H1 (cell line): Measurements from ENCODE around the gene ARHGEF10L. TPM values are rescaled to one million over a fixed set of nuclear protein-coding genes. Genes with fewer than 3 reads are reported as not detected.
A peak's percentile ranks its signal among the peaks of the same experiment; 100 is the strongest.

Experiments used
- CTCF ChIA-PET: fragments of 300-600 bp; sonication (Branson Sonifier 250); formaldehyde crosslinking; loops from one replicate; lab custom pipeline; 2021; ENCODE audit not compliant: partially characterized antibody; lab: Charles Lee
- POLR2A ChIA-PET: fragments of 300-600 bp; sonication (Branson Sonifier 250); formaldehyde crosslinking; loops from one replicate; lab custom pipeline; 2021; ENCODE audit warnings: inconsistent platforms; ENCODE audit not compliant: partially characterized antibody; lab: Charles Lee
- DNase-seq, 2 experiments: peaks; one replicate each; pipeline versions ENCODE4 v3.0.0 to v3.0.0-alpha.2; 2010 to 2022; ENCODE audit warnings: low spot score in 2 of 2, low read depth in 1 of 2, mixed read lengths in 1 of 2
- FAIRE-seq: peaks from 2 replicates; lab custom pipeline; 2011; peaks lifted over from hg19 to GRCh38; lab: Jason Lieb, UNC
- H2AFZ ChIP-seq: 2 replicates; pipeline ENCODE4 v1.8.1; 2012; ENCODE audit warnings: low read length, inconsistent platforms
- H2AK5ac ChIP-seq: 2 replicates; pipeline ENCODE4 v1.6.1; 2013; ENCODE audit warnings: low read depth, low read length
- H2BK120ac ChIP-seq: replicated peaks from 2 replicates; pipeline ENCODE3; 2013; ENCODE audit warnings: low read depth, low read length, inconsistent platforms
- H2BK12ac ChIP-seq: 2 replicates; pipeline ENCODE4 v1.6.1; 2013; ENCODE audit warnings: low read depth, low read length
- H2BK15ac ChIP-seq: 2 replicates; pipeline ENCODE4 v1.6.1; 2013; ENCODE audit warnings: low read length
- H2BK20ac ChIP-seq: 2 replicates; pipeline ENCODE4 v1.6.1; 2013; ENCODE audit warnings: low read length
- H2BK5ac ChIP-seq: 2 replicates; pipeline ENCODE4 v1.6.1; 2013; ENCODE audit warnings: low read depth, low read length
- H3K14ac ChIP-seq: 2 replicates; pipeline ENCODE4 v1.6.1; 2013; ENCODE audit warnings: inconsistent platforms; ENCODE audit not compliant: insufficient read length
- H3K18ac ChIP-seq: 2 replicates; pipeline ENCODE4 v1.6.1; 2013; ENCODE audit warnings: low read length; ENCODE audit errors: extremely low read depth
- H3K23ac ChIP-seq: 2 replicates; pipeline ENCODE4 v1.6.1; 2013; ENCODE audit warnings: inconsistent platforms; ENCODE audit not compliant: insufficient read length
- H3K23me2 ChIP-seq: 2 replicates; pipeline ENCODE4 v1.6.1; 2013; ENCODE audit warnings: low read depth, low read length
- H3K27ac ChIP-seq: 2 replicates; pipeline ENCODE4 v1.6.1; 2011; ENCODE audit warnings: low read depth, low read length, inconsistent platforms
- H3K27me3 ChIP-seq, 4 experiments: replicated peaks in 1 of 4; 1 replicate in 1 of 4; 2 replicates in 3 of 4; pipeline versions ENCODE4 v1.6.1 to v1.8.1; 2011 to 2013; ENCODE audit warnings: low read length in 3 of 4, mild to moderate bottlenecking in 3 of 4, inconsistent platforms in 2 of 4, mixed read lengths in 2 of 4, moderate library complexity in 1 of 4; ENCODE audit not compliant: control insufficient read depth in 3 of 4, insufficient read depth in 3 of 4; ENCODE audit errors: extremely low read depth in 1 of 4
- H3K36me3 ChIP-seq, 4 experiments: 2 replicates each; pipeline versions ENCODE4 v1.6.1 to v1.8.1; 2011 to 2013; ENCODE audit warnings: mild to moderate bottlenecking in 4 of 4, low read length in 3 of 4, moderate library complexity in 2 of 4, control low read depth in 1 of 4, inconsistent platforms in 1 of 4; ENCODE audit not compliant: insufficient read depth in 4 of 4, control insufficient read depth in 2 of 4
- H3K4ac ChIP-seq: replicated peaks from 2 replicates; pipeline ENCODE3; 2013; ENCODE audit warnings: low read length, low read depth, mixed read lengths, inconsistent platforms; ENCODE audit not compliant: insufficient read length
- H3K4me1 ChIP-seq, 4 experiments: replicated peaks in 1 of 4; 1 replicate in 1 of 4; 2 replicates in 3 of 4; pipeline versions ENCODE4 v1.6.1 to v1.8.1; 2011 to 2013; ENCODE audit warnings: low read length in 3 of 4, inconsistent platforms in 2 of 4, mixed read lengths in 1 of 4; ENCODE audit not compliant: insufficient read depth in 4 of 4, control insufficient read depth in 3 of 4
- H3K4me2 ChIP-seq, 2 experiments: 2 replicates each; pipeline versions ENCODE4 v1.6.1 to v1.8.1; 2011 to 2013; ENCODE audit warnings: low read depth in 2 of 2, low read length in 2 of 2, control low read depth in 1 of 2, inconsistent platforms in 1 of 2, mild to moderate bottlenecking in 1 of 2; ENCODE audit not compliant: insufficient read depth in 1 of 2
- H3K4me3 ChIP-seq, 4 experiments: fragments of 200-600, 300-600 bp in 1 of 4; sonication (generic), shearing (Covaris generic), sonication (Bioruptor Twin) in 1 of 4; 2 replicates each; pipeline versions ENCODE4 v1.5.1 to v1.8.1; 2011 to 2016; ENCODE audit warnings: low read length in 4 of 4, low read depth in 3 of 4, control low read depth in 2 of 4, inconsistent platforms in 2 of 4, mild to moderate bottlenecking in 2 of 4, mixed read lengths in 1 of 4, moderate library complexity in 1 of 4; ENCODE audit not compliant: insufficient read depth in 2 of 4; ENCODE audit errors: extremely low read depth in 1 of 4
- H3K56ac ChIP-seq: replicated peaks from 2 replicates; pipeline ENCODE3; 2013; ENCODE audit warnings: low read depth, mild to moderate bottlenecking, mixed read lengths, low read length, inconsistent platforms; ENCODE audit not compliant: insufficient read length
- H3K79me1 ChIP-seq: 2 replicates; pipeline ENCODE4 v1.6.1; 2013; ENCODE audit warnings: low read depth, low read length, control low read depth
- H3K79me2 ChIP-seq, 2 experiments: 2 replicates each; pipeline versions ENCODE4 v1.6.1 to v1.8.1; 2012 to 2013; ENCODE audit warnings: low read length in 2 of 2, mild to moderate bottlenecking in 2 of 2, inconsistent platforms in 1 of 2; ENCODE audit not compliant: insufficient read depth in 2 of 2, control insufficient read depth in 1 of 2
- H3K9ac ChIP-seq, 4 experiments: replicated peaks in 1 of 4; 1 replicate in 1 of 4; 2 replicates in 3 of 4; pipeline versions ENCODE4 v1.6.1 to v1.8.1; 2011 to 2013; ENCODE audit warnings: low read depth in 3 of 4, low read length in 3 of 4, control low read depth in 2 of 4, mild to moderate bottlenecking in 2 of 4, moderate library complexity in 2 of 4, inconsistent platforms in 1 of 4; ENCODE audit errors: extremely low read depth in 1 of 4
- H3K9me3 ChIP-seq, 2 experiments: 2 replicates each; pipeline versions ENCODE4 v1.6.1 to v1.8.1; 2012 to 2013; ENCODE audit warnings: mild to moderate bottlenecking in 2 of 2, moderate library complexity in 2 of 2, control low read depth in 1 of 2, inconsistent platforms in 1 of 2, low read depth in 1 of 2, low read length in 1 of 2, mixed read lengths in 1 of 2; ENCODE audit not compliant: insufficient read depth in 2 of 2
- H4K20me1 ChIP-seq, 2 experiments: replicated peaks in 1 of 2; 2 replicates each; pipeline versions ENCODE3 to v1.8.1; 2011 to 2013; ENCODE audit warnings: inconsistent platforms in 2 of 2, low read length in 2 of 2, mild to moderate bottlenecking in 1 of 2; ENCODE audit not compliant: insufficient read depth in 2 of 2, control insufficient read depth in 1 of 2
- H4K5ac ChIP-seq: 2 replicates; pipeline ENCODE4 v1.6.1; 2013; ENCODE audit warnings: low read length, low read depth, mixed read lengths, inconsistent platforms; ENCODE audit not compliant: insufficient read length
- H4K8ac ChIP-seq: 2 replicates; pipeline ENCODE4 v1.8.0; 2013; ENCODE audit warnings: mild to moderate bottlenecking, moderate library complexity, low read length, inconsistent platforms; ENCODE audit not compliant: insufficient read depth; ENCODE audit errors: extremely low read depth
- H4K91ac ChIP-seq: replicated peaks from 2 replicates; pipeline ENCODE3; 2013; ENCODE audit warnings: low read length, mixed read lengths, inconsistent platforms; ENCODE audit not compliant: insufficient read length
- BCL11A ChIP-seq, 2 experiments: IDR thresholded peaks; one replicate each; pipeline ENCODE4 v1.6.1; 2011; ENCODE audit warnings: low read depth in 2 of 2, low read length in 2 of 2, mild to moderate bottlenecking in 2 of 2
- CBX5 ChIP-seq: fragments of 300-800, 300-1000 bp; sonication (generic); IDR thresholded peaks from 2 replicates; pipeline ENCODE4 v1.7.1; 2016; ENCODE audit warnings: antibody characterized with exemption, low read length, low read depth
- CBX8 ChIP-seq: fragments of 300-800, 300-1000 bp; sonication (generic); IDR thresholded peaks from 2 replicates; pipeline ENCODE4 v1.7.1; 2016; ENCODE audit warnings: low read depth, low read length, borderline replicate concordance
- CEBPB ChIP-seq: IDR thresholded peaks from 2 replicates; pipeline ENCODE4 v1.6.1; 2012; ENCODE audit warnings: low read depth, low read length
- CREB1 ChIP-seq: IDR thresholded peaks from 2 replicates; pipeline ENCODE4 v1.6.1; 2012; ENCODE audit warnings: inconsistent platforms
- CTBP2 ChIP-seq: IDR thresholded peaks from 2 replicates; pipeline ENCODE4 v1.7.0; 2011; ENCODE audit warnings: borderline replicate concordance, mild to moderate bottlenecking, moderate library complexity, mixed read lengths, low read length; ENCODE audit not compliant: insufficient read depth, insufficient read length
- HDAC6 ChIP-seq: IDR thresholded peaks from one replicate; pipeline ENCODE4 v1.7.1; 2012; ENCODE audit warnings: low read depth, mild to moderate bottlenecking, inconsistent platforms, low read length, moderate library complexity
- JUN ChIP-seq: IDR thresholded peaks from 2 replicates; pipeline ENCODE4 v1.6.1; 2011; ENCODE audit warnings: low read depth, mild to moderate bottlenecking, improper control_type of control experiment, low read length
- JUND ChIP-seq: IDR thresholded peaks from 2 replicates; pipeline ENCODE4 v1.6.1; 2011; ENCODE audit warnings: mild to moderate bottlenecking, improper control_type of control experiment, low read length
- PHF8 ChIP-seq: fragments of 200-600 bp; sonication (generic); conservative IDR thresholded peaks from 2 replicates; pipeline ENCODE4 v1.7.1; 2012; ENCODE audit warnings: low read depth, mild to moderate bottlenecking, inconsistent platforms, low read length, moderate library complexity
- RFX5 ChIP-seq: IDR thresholded peaks from 2 replicates; pipeline ENCODE4 v1.6.1; 2011; ENCODE audit warnings: low read depth, low read length, improper control_type of control experiment, borderline replicate concordance
- WGBS, 2 experiments: shearing (Covaris generic) in 1 of 2; methylation state at CpG; one replicate each; pipeline versions ENCODE4 v1.1.6 to v1.1.7; 2013 to 2015; ENCODE audit warnings: low lambda C conversion rate in 2 of 2, mixed read lengths in 2 of 2, inconsistent platforms in 1 of 2, low coverage in 1 of 2, missing lambda C conversion rate in 1 of 2; ENCODE audit not compliant: insufficient replicate concordance in 2 of 2, insufficient coverage in 1 of 2, insufficient read length in 1 of 2; ENCODE audit errors: extremely low coverage in 1 of 2, missing lambda C conversion rate in 1 of 2; 5-methylcytosine and 5-hydroxymethylcytosine counted together
- polyA plus RNA-seq, 7 experiments: library from polyadenylated mRNA; depleted of rRNA in 3 of 7; stranded (reverse) in 5 of 7; unstranded in 2 of 7; fragments of >200 nt in 5 of 7; fragments of 200-250 nt in 2 of 7; gene quantifications; 1 replicate in 5 of 7; 2 replicates in 1 of 7; 4 replicates in 1 of 7; pipeline versions ENCODE4 v1.2.1 to v1.2.3, GENCODE V29; 2011 to 2013; ENCODE audit warnings: missing spikeins in 2 of 7, mixed read lengths in 2 of 7
- total RNA-seq: library from RNA; stranded (reverse); fragmentation: NEBNext Ultra II Directional; extraction: Animal tissue kit (Norgen Biotek cat#: 25700); gene quantifications from 2 replicates; pipeline ENCODE4 v1.2.1, GENCODE V29; 2021
- TF ChIP-seq, protein P1 (sequence below), 3 experiments: IDR thresholded peaks; 1 replicate in 2 of 3; 2 replicates in 1 of 3; pipeline versions ENCODE4 v1.5.1 to v1.6.1; 2011; ENCODE audit warnings: low read length in 3 of 3, mild to moderate bottlenecking in 3 of 3, inconsistent platforms in 2 of 3, low read depth in 1 of 3, moderate library complexity in 1 of 3; ENCODE audit not compliant: insufficient read depth in 1 of 3; ENCODE audit errors: control extremely low read depth in 1 of 3

ARHGEF10L gene
- total and polyA plus RNA-seq, 2 of the 8 experiments (the other 6 are each of a cell fraction or from before 2014, with no cell fraction given): 33.6 to 39.6 TPM

DNA sequence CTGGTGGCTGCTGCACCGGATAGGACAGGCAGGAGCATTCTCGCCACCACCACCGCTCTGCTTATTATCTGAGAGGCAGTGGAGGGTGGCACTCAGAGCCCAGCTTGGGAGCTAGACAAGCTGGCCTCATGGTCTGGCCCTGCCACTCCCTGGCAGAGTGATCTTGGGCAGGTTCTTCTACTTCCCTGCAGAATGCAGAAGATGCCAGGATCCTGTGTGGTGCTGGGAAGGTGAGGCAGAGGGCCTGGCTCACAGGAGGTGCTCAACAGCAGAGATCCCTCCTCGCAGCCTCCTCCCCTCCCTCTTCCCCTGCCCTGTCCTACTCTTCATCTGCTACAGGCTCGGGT is 60.4 kb downstream of the ARHGEF10L start:
- no peak overlapping the region for H3K23ac ChIP-seq
- H3K4ac ChIP-seq: no peak overlapping the region
- H2BK12ac ChIP-seq: no peak overlapping the region
- H2BK5ac ChIP-seq: 0 out of 2 replicates have a peak overlapping the region, but pooled peaks have one; percentile 24
- no peak overlapping the region for H2BK20ac ChIP-seq
- 97% methylated on average over 5 of the region's 5 CpGs; no CpG with 5 or more reads in 1 of the 2 experiments for WGBS, 2 experiments
- H3K23me2 ChIP-seq: no peaks in the 10 kb centered on the region
- no peaks in the 10 kb centered on the region for H3K27me3 ChIP-seq
- no peak overlapping the region for H3K56ac ChIP-seq
- H3K4me2 ChIP-seq: no peak overlapping the region
- no peak overlapping the region for H3K4me3 ChIP-seq
- H4K20me1 ChIP-seq: no peaks in the 10 kb centered on the region
- no peak overlapping the region for H2BK15ac ChIP-seq
- no peak for FAIRE-seq
- ChIA-PET POLR2A (interaction anchor here (0.9 kb wide), 1 partner anchor 13 kb away, joined by 3 read pairs; no protein-coding TSS in a partner anchor), CTCF (interaction anchor here (0.7 to 86.2 kb wide), 9 partner anchors 9 to 119 kb away, joined by 3 to 1640 read pairs (median 4); no protein-coding TSS in a partner anchor)
- H3K9ac ChIP-seq: no peak overlapping the region
- H3K9me3 ChIP-seq: no peaks in the 10 kb centered on the region
- H3K27ac ChIP-seq: no peak overlapping the region
- H2AK5ac ChIP-seq: no peak overlapping the region
- peaks cover 0 to 4% of the 10 kb centered on the region in 2 experiments; a peak in 1 of 4 replicates for H3K79me2 ChIP-seq
- H3K79me1 ChIP-seq: peaks cover 12% of the 10 kb centered on the region; the same call in 1 of the 2 replicates
- H4K8ac ChIP-seq: no peak overlapping the region
- peaks cover 0 to 2% (median 0%) of the 10 kb centered on the region in 4 experiments; a peak in 4 of 8 replicates for H3K36me3 ChIP-seq
- H3K14ac ChIP-seq: no peak overlapping the region
- no peak overlapping the region; the same call in 1 of the 2 replicates for H3K18ac ChIP-seq
- H3K4me1 ChIP-seq: peaks cover 0 to 2% (median under 1%) of the 10 kb centered on the region in 4 experiments; a peak in 3 of 7 replicates
- H2AFZ ChIP-seq: no peak overlapping the region
- DNase-seq: no peak
- H4K91ac ChIP-seq: no peak overlapping the region
- no peak overlapping the region for H2BK120ac ChIP-seq
- no peak overlapping the region for H4K5ac ChIP-seq
- TF ChIP-seq CREB1 (no peak), HDAC6 (no peak), CTBP2 (no peak), RFX5 (no peak), CEBPB (no peak), PHF8 (no peak), CBX8 (no peak), BCL11A (IDR thresholded peaks at IDR 0.05; ENCODE audit: low read depth in 2 of 2, low read length in 2 of 2) (no peak), CBX5 (no peak), JUND (no peak), JUN (no peak)
- TF ChIP-seq, protein P1, sequence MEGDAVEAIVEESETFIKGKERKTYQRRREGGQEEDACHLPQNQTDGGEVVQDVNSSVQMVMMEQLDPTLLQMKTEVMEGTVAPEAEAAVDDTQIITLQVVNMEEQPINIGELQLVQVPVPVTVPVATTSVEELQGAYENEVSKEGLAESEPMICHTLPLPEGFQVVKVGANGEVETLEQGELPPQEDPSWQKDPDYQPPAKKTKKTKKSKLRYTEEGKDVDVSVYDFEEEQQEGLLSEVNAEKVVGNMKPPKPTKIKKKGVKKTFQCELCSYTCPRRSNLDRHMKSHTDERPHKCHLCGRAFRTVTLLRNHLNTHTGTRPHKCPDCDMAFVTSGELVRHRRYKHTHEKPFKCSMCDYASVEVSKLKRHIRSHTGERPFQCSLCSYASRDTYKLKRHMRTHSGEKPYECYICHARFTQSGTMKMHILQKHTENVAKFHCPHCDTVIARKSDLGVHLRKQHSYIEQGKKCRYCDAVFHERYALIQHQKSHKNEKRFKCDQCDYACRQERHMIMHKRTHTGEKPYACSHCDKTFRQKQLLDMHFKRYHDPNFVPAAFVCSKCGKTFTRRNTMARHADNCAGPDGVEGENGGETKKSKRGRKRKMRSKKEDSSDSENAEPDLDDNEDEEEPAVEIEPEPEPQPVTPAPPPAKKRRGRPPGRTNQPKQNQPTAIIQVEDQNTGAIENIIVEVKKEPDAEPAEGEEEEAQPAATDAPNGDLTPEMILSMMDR (IDR thresholded peaks at IDR 0.05; ENCODE audit: control extremely low read depth in 1 of 3, insufficient read depth in 1 of 3, low read depth in 1 of 3, low read length in 3 of 3): no peak
